Ishikawa (cell line): ENCODE data around the gene TOMM40L.

Experiments
- CEBPB ChIP-seq: IDR thresholded peaks from 2 replicates; pipeline ENCODE4 v1.6.1; 2012
- CREB1 ChIP-seq: IDR thresholded peaks from 2 replicates; pipeline ENCODE4 v1.6.1; 2012; ENCODE audit warnings: low read depth
- EGR1 ChIP-seq: IDR thresholded peaks from 2 replicates; pipeline ENCODE4 v1.6.1; 2012
- EP300 ChIP-seq: IDR thresholded peaks from 2 replicates; pipeline ENCODE4 v1.6.1; 2012; ENCODE audit warnings: borderline replicate concordance
- FOXM1 ChIP-seq: IDR thresholded peaks from 2 replicates; pipeline ENCODE4 v1.6.1; 2012; ENCODE audit warnings: low read depth, borderline replicate concordance
- MAX ChIP-seq: IDR thresholded peaks from 2 replicates; pipeline ENCODE4 v1.6.1; 2012
- NFIC ChIP-seq: IDR thresholded peaks from 2 replicates; pipeline ENCODE4 v1.6.1; 2012
- RAD21 ChIP-seq: IDR thresholded peaks from 2 replicates; pipeline ENCODE4 v1.6.1; 2012; ENCODE audit warnings: low read depth
- TAF1 ChIP-seq: IDR thresholded peaks from 2 replicates; pipeline ENCODE4 v1.6.1; 2012; ENCODE audit warnings: low read depth, mild to moderate bottlenecking
- TCF12 ChIP-seq: IDR thresholded peaks from 2 replicates; pipeline ENCODE4 v1.6.1; 2012; ENCODE audit warnings: low read depth
- TEAD4 ChIP-seq: IDR thresholded peaks from 2 replicates; pipeline ENCODE4 v1.6.1; 2012
- YY1 ChIP-seq: IDR thresholded peaks from 2 replicates; pipeline ENCODE4 v1.6.1; 2012; ENCODE audit warnings: low read depth
- ZBTB7A ChIP-seq: IDR thresholded peaks from 2 replicates; pipeline ENCODE4 v1.6.1; 2012; ENCODE audit warnings: low read depth
- TF ChIP-seq, protein P1 (sequence below): IDR thresholded peaks from 2 replicates; pipeline ENCODE4 v1.6.1; 2012
- TF ChIP-seq, protein P2 (sequence below): IDR thresholded peaks from 2 replicates; pipeline ENCODE4 v1.6.1; 2012; ENCODE audit warnings: low read depth, mild to moderate bottlenecking

The TOMM40L gene

GRCh38 chr1:161195171-161195570 is 30.7 kb upstream of the TOMM40L start:
- TF ChIP-seq CREB1, result no peak
- TF ChIP-seq TCF12, result no peak
- TF ChIP-seq TAF1, result no peak
- no peak for TF ChIP-seq MAX
- TF ChIP-seq FOXM1, result no peak
- no peak for TF ChIP-seq TEAD4
- TF ChIP-seq ZBTB7A, result no peak
- TF ChIP-seq, protein P1, sequence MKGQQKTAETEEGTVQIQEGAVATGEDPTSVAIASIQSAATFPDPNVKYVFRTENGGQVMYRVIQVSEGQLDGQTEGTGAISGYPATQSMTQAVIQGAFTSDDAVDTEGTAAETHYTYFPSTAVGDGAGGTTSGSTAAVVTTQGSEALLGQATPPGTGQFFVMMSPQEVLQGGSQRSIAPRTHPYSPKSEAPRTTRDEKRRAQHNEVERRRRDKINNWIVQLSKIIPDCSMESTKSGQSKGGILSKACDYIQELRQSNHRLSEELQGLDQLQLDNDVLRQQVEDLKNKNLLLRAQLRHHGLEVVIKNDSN, result no peak
- no peak for TF ChIP-seq NFIC
- no peak for TF ChIP-seq CEBPB
- no peak for TF ChIP-seq EP300
- TF ChIP-seq EGR1, result no peak
- no peak for TF ChIP-seq YY1
- TF ChIP-seq, protein P2, sequence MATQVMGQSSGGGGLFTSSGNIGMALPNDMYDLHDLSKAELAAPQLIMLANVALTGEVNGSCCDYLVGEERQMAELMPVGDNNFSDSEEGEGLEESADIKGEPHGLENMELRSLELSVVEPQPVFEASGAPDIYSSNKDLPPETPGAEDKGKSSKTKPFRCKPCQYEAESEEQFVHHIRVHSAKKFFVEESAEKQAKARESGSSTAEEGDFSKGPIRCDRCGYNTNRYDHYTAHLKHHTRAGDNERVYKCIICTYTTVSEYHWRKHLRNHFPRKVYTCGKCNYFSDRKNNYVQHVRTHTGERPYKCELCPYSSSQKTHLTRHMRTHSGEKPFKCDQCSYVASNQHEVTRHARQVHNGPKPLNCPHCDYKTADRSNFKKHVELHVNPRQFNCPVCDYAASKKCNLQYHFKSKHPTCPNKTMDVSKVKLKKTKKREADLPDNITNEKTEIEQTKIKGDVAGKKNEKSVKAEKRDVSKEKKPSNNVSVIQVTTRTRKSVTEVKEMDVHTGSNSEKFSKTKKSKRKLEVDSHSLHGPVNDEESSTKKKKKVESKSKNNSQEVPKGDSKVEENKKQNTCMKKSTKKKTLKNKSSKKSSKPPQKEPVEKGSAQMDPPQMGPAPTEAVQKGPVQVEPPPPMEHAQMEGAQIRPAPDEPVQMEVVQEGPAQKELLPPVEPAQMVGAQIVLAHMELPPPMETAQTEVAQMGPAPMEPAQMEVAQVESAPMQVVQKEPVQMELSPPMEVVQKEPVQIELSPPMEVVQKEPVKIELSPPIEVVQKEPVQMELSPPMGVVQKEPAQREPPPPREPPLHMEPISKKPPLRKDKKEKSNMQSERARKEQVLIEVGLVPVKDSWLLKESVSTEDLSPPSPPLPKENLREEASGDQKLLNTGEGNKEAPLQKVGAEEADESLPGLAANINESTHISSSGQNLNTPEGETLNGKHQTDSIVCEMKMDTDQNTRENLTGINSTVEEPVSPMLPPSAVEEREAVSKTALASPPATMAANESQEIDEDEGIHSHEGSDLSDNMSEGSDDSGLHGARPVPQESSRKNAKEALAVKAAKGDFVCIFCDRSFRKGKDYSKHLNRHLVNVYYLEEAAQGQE, result no peak
- no peak for TF ChIP-seq RAD21

DNA sequence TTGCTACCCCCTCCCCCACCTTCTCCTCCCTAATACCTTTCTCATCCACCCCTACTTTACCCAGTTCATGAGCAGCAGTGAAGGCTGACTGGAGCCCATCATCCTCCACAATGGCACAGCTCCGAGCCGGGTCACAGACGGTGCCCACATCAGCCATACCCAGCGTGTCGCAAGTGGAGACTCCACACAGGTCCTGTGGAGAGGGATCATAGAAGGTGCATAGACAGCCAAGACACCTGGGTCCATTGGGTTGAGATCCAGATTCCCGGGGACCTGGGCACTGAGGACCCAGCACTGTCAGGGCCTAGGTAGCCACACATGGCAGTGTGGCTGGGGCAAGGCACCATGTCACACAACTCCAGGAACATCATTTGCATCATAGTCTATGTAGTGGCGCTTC is 29.7 kb upstream of the TOMM40L start:
- TF ChIP-seq, protein P2, result no peak
- TF ChIP-seq RAD21, result no peak
- TF ChIP-seq EGR1, result no peak
- TF ChIP-seq TCF12, result no peak
- no peak for TF ChIP-seq MAX
- TF ChIP-seq CREB1, result no peak
- TF ChIP-seq TAF1, result no peak
- TF ChIP-seq YY1, result no peak
- TF ChIP-seq NFIC, result no peak
- TF ChIP-seq EP300, result no peak
- TF ChIP-seq CEBPB, result no peak
- TF ChIP-seq FOXM1, result no peak
- no peak for TF ChIP-seq ZBTB7A
- TF ChIP-seq, protein P1, result no peak
- TF ChIP-seq TEAD4, result no peak

DNA sequence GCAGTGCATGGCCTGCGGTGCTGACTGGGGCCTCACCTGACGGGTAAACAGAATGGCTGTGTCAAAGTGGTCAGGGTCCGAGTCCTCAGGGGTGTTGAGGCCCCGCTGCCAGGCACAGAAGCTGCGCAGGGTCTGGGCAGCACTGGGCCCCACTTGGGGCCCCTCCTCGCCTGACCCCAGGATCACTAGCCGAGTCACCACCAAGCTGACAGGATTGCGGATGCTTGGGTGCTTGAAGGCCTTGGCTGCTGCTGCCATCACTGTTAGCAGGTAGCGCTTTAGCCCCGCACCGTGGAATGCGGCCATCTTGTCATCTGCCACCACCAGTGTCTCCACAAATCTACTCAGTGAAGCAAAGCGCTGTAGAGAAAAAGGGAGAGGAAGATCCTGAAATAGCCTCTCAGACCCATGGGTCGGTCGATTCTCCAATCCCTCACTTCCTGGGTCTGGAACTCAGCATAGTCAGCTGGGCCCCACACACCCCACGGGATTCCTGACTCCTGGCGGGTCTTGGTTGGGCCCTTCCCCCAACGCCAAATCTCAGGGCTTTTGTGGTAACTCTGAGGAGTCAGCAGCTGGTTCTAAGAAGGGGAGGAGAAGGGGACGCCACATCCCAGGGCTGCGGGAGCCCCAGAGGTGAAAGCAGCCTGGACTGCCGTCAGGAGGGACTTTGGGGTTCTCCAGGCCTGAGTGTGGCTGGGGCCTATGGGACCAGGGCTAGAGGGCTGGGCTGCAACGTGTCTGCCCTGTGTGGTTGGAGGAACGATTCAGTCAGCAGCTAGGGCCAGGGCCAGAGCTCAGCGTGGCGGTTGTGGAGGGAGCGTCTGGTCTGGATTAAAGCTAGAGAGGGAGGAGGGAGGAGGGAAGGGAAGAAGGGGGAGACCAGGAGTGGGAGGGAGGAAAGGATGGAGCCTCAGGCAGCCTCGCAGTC is 29.1 kb upstream of the TOMM40L start:
- no peak for TF ChIP-seq TAF1
- no peak for TF ChIP-seq YY1
- TF ChIP-seq NFIC, result no peak
- TF ChIP-seq, protein P1, result no peak
- TF ChIP-seq FOXM1, result no peak
- TF ChIP-seq EGR1, result no peak
- TF ChIP-seq MAX, result no peak
- no peak for TF ChIP-seq ZBTB7A
- TF ChIP-seq CREB1, result no peak
- no peak for TF ChIP-seq EP300
- no peak for TF ChIP-seq RAD21
- TF ChIP-seq TEAD4, result no peak
- TF ChIP-seq, protein P2, result no peak
- TF ChIP-seq CEBPB, result no peak
- no peak for TF ChIP-seq TCF12
